ENCODE measurements around the gene PERCC1.

Gene PERCC1

DNA sequence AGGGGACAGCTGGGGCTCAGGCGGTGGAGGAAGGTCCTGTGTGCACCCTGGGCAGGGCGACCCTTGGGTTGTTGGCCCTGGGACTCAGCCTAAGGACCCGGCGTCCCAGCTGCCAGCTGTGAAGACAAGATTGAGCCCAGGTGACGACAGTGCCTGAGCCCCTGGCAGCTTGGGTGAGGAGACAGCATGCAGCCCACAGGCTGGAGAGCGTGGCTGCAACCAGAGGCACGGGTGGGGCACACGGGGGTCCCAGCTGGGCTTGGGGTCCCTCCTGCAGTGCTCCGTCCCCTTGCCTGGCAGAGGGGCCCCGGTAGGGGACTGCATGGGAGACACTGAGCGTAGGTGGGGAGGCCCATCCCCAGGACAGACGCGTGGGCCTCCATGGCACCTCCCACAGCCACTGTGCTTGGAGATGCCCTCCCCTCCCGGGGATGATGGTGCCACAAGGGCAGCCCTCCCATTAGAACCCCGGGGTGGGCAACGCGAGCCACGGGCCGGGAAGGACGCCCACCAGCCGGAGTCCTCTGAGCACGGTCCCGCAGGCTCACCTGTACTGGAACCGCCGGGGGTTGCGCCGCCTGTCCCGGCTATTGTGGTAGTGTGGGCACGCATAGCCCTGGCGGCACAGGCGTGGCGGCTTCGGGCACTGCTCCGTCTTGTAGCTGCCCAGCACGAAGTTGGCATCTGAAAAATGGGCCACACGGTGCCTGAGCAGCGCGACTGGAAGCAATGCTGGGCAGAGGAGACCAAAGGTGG is 31.9 kb upstream of the PERCC1 start:
- H3K27ac ChIP-seq, result no peak overlapping the region
- TF ChIP-seq, protein P1, sequence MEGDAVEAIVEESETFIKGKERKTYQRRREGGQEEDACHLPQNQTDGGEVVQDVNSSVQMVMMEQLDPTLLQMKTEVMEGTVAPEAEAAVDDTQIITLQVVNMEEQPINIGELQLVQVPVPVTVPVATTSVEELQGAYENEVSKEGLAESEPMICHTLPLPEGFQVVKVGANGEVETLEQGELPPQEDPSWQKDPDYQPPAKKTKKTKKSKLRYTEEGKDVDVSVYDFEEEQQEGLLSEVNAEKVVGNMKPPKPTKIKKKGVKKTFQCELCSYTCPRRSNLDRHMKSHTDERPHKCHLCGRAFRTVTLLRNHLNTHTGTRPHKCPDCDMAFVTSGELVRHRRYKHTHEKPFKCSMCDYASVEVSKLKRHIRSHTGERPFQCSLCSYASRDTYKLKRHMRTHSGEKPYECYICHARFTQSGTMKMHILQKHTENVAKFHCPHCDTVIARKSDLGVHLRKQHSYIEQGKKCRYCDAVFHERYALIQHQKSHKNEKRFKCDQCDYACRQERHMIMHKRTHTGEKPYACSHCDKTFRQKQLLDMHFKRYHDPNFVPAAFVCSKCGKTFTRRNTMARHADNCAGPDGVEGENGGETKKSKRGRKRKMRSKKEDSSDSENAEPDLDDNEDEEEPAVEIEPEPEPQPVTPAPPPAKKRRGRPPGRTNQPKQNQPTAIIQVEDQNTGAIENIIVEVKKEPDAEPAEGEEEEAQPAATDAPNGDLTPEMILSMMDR (IDR thresholded peaks at IDR 0.05), result no peak
- no peak for TF ChIP-seq ZFX (IDR thresholded peaks at IDR 0.05; ENCODE audit: borderline replicate concordance)

DNA sequence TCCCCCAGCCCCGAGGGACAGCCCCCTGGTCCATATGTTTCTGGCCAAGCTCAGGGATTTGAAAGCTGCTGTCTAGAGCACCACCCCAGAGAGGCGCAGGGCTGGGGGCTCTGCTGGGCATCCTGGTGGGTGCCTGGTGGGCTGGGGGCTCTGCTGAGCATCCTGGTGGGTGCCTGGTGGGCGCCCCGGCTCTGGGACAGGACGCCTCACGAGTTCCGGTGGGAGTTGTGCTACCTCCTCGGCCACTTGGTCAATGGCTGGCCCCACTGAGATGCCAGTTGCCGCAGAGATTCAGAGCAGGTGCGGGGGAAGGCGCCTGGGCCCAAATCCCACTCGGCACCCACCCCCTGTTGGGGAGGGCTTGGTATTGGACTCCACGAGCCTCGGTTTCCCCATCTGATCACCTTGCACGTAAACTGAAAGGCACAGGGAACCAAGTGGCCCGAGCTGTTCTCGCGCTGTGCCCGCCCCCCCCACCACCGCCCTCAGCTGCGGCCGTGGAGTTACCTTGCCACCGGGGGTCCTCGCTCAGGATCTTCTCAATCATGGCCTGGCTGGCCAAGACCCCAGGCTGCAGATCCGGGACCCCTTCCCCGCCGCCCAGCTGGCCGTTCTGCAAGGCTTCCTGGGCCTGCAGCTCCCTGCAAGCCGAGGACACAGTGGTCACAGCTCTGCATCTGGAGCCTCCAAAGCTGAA is 29.7 kb upstream of the PERCC1 start:
- no peak for TF ChIP-seq ZFX (IDR thresholded peaks at IDR 0.05; ENCODE audit: borderline replicate concordance)
- TF ChIP-seq, protein P1 (IDR thresholded peaks at IDR 0.05), result no peak
- no peak overlapping the region for H3K27ac ChIP-seq

DNA sequence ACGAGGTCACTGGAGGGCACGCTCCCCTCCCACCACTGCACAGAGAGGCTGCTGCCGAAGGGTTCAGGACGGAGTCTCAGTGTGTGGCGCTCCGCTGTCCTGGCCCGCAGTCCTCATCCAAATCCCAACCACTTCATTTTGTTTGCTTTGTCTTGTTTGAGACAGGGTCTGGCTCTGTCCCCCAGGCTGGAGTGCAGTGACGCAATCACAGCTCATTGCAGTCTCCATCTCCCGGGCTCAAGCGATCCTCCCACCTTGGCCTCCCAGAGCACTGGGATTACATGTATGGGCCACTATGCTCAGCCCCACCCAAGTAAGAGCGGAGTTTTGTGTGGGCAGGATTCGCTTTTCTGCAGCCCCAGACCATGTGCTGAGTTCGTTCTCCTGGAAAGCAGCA is 29.1 kb upstream of the PERCC1 start:
- TF ChIP-seq, protein P1 (IDR thresholded peaks at IDR 0.05), result no peak
- no peak for TF ChIP-seq ZFX (IDR thresholded peaks at IDR 0.05; ENCODE audit: borderline replicate concordance)
- no peak overlapping the region for H3K27ac ChIP-seq

DNA sequence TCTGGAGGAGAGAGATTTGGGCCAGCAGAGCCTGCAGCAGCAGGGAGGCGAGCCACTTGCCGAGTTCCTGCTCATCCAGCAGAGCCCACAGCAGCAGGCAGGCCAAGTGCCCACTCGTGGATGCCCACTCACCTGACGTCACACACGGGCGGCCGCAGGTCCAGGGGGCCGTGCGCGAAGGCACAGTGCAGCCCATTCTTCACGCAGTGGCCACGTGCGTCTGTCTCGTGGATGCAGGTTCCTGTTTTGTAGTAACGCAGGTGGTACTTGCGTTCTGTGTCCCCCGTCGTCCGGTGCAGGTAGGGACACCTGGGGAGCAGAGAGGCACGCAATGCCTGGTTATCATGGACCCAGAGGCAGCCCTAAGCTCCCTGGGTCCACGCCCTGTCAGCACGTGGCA is 27.8 kb upstream of the PERCC1 start:
- no peak overlapping the region for H3K27ac ChIP-seq

GRCh38 chr16:1403733-1404132 is 27.1 kb upstream of the PERCC1 start:
- TF ChIP-seq, protein P1 (IDR thresholded peaks at IDR 0.05), result no peak
- no peak for TF ChIP-seq ZFX (IDR thresholded peaks at IDR 0.05; ENCODE audit: borderline replicate concordance)
- H3K27ac ChIP-seq, result no peak overlapping the region

More for the DNA sequence above, 27.8 kb upstream of the PERCC1 start:
- TF ChIP-seq ZFX (IDR thresholded peaks at IDR 0.05; ENCODE audit: borderline replicate concordance), result no peak
- TF ChIP-seq, protein P1 (IDR thresholded peaks at IDR 0.05), result no peak

GRCh38 chr16:1407753-1408152 is 23.1 kb upstream of the PERCC1 start:
- no peak overlapping the region for H3K27ac ChIP-seq
- TF ChIP-seq, protein P1 (IDR thresholded peaks at IDR 0.05), result no peak
- no peak for TF ChIP-seq ZFX (IDR thresholded peaks at IDR 0.05; ENCODE audit: borderline replicate concordance)

Data from 22Rv1 (cell line).